GM12878 (cell line): ENCODE measurements around the gene SNRPA1. TPM values are rescaled to one million over a fixed set of nuclear protein-coding genes. Genes with fewer than 3 reads are reported as not detected.

Source experiments
- BCL11A ChIP-seq: IDR thresholded peaks from 2 replicates; pipeline ENCODE4 v1.6.1; 2011; ENCODE audit warnings: low read depth, low read length
- BCLAF1 ChIP-seq: fragments of 450-650 bp; IDR thresholded peaks from 2 replicates; pipeline ENCODE4 v1.6.1; 2017; ENCODE audit warnings: antibody characterized with exemption, mild to moderate bottlenecking, moderate library complexity
- CREB1 ChIP-seq: IDR thresholded peaks from 2 replicates; pipeline ENCODE4 v1.6.1; 2012; ENCODE audit warnings: low read depth, mild to moderate bottlenecking, inconsistent platforms
- E2F4 ChIP-seq: IDR thresholded peaks from 2 replicates; pipeline ENCODE4 v1.6.1; 2012; ENCODE audit warnings: low read depth, low read length, improper control_type of control experiment
- EGR1 ChIP-seq, 2 experiments: IDR thresholded peaks; 1 replicate in 1 of 2; 2 replicates in 1 of 2; pipeline ENCODE4 v1.6.1; 2011 to 2012; ENCODE audit warnings: low read depth in 2 of 2, low read length in 2 of 2, borderline replicate concordance in 1 of 2, mild to moderate bottlenecking in 1 of 2, moderate library complexity in 1 of 2
- EZH2 ChIP-seq: IDR thresholded peaks from 2 replicates; pipeline ENCODE4 v1.6.1; 2012; ENCODE audit warnings: low read depth, mild to moderate bottlenecking, control low read depth, inconsistent platforms, low read length, borderline replicate concordance; ENCODE audit not compliant: control insufficient read depth
- GABPA ChIP-seq: IDR thresholded peaks from 2 replicates; pipeline ENCODE4 v1.6.1; 2014; ENCODE audit warnings: antibody characterized with exemption, low read depth, mild to moderate bottlenecking, inconsistent platforms
- MXI1 ChIP-seq: fragments of 150-350 bp; IDR thresholded peaks from 2 replicates; pipeline ENCODE4 v1.6.1; 2011; ENCODE audit warnings: low read depth, mild to moderate bottlenecking, inconsistent platforms, low read length, improper control_type of control experiment
- NR2C1 ChIP-seq: fragments of 450-650 bp; IDR thresholded peaks from 2 replicates; pipeline ENCODE4 v1.6.1; 2017; ENCODE audit warnings: antibody characterized with exemption, mild to moderate bottlenecking, moderate library complexity
- RFX5 ChIP-seq: IDR thresholded peaks from 2 replicates; pipeline ENCODE4 v1.6.1; 2011; ENCODE audit warnings: low read depth, low read length, improper control_type of control experiment
- STAT1 ChIP-seq: fragments of 450-650 bp; conservative IDR thresholded peaks from 2 replicates; pipeline ENCODE4 v1.6.1; 2014; ENCODE audit warnings: antibody characterized with exemption, mild to moderate bottlenecking
- SUPT20H ChIP-seq: IDR thresholded peaks from 2 replicates; pipeline ENCODE4 v1.6.1; 2011; ENCODE audit warnings: low read depth, mild to moderate bottlenecking, low read length, moderate library complexity, borderline replicate concordance; ENCODE audit not compliant: control insufficient read depth
- YY1 ChIP-seq: IDR thresholded peaks from 2 replicates; pipeline ENCODE4 v1.6.1; 2011; ENCODE audit warnings: low read depth, mild to moderate bottlenecking, low read length
- ZBTB40 ChIP-seq: fragments of 450-650 bp; IDR thresholded peaks from 2 replicates; pipeline ENCODE4 v1.6.1; 2016; ENCODE audit warnings: mild to moderate bottlenecking, moderate library complexity, borderline replicate concordance
- ZNF384 ChIP-seq: IDR thresholded peaks from 2 replicates; pipeline ENCODE4 v1.6.1; 2012; ENCODE audit warnings: low read depth, mild to moderate bottlenecking, low read length, improper control_type of control experiment, borderline replicate concordance
- ZNF592 ChIP-seq: fragments of 450-650 bp; IDR thresholded peaks from 2 replicates; pipeline ENCODE4 v1.6.1; 2017; ENCODE audit warnings: mild to moderate bottlenecking, moderate library complexity
- polyA plus RNA-seq, 11 experiments: library from polyadenylated mRNA; depleted of rRNA in 4 of 11; unstranded in 6 of 11; stranded (reverse) in 5 of 11; fragments of >200 nt; fragmentation: Nextera tagmentation in 4 of 11; fragmentation: Illumina TruSeq in 1 of 11; extraction: Ambion mirVana in 4 of 11; extraction: Trizol in 1 of 11; gene quantifications; 1 replicate in 1 of 11; 2 replicates in 10 of 11; pipeline versions ENCODE4 v1.2.1 to v1.2.3, GENCODE V29; 2011 to 2016; ENCODE audit warnings: inconsistent platforms in 2 of 11, missing spikeins in 2 of 11, low read depth in 1 of 11
- total RNA-seq, 4 experiments: library from RNA; depleted of rRNA in 3 of 4; stranded (reverse); fragments of >200 nt in 3 of 4; fragmentation: Illumina TruSeq in 1 of 4; extraction: Trizol in 1 of 4; gene quantifications; 2 replicates each; pipeline versions ENCODE4 v1.2.1 to v1.2.3, GENCODE V29; 2013 to 2021

Gene SNRPA1
- total and polyA plus RNA-seq, 10 of the 15 experiments (the other 5 are each of a cell fraction or from before 2014, with no cell fraction given), result 59.9 to 267 (median 161) TPM

- TF ChIP-seq BCLAF1, result no peak
- TF ChIP-seq ZBTB40, result no peak
- no peak for TF ChIP-seq BCL11A
- peak; percentile 47; the same call in 1 of the 2 replicates for TF ChIP-seq NR2C1
- TF ChIP-seq SUPT20H, result no peak
- peak; percentile 85 for TF ChIP-seq MXI1
- peak; percentile 81; the same call in 1 of the 2 replicates for TF ChIP-seq YY1
- no peak for TF ChIP-seq EZH2
- TF ChIP-seq ZNF592, result peak; percentile 58; the same call in 1 of the 2 replicates
- no peak for TF ChIP-seq GABPA
- TF ChIP-seq E2F4, result no peak
- peak; percentile 87 for TF ChIP-seq RFX5
- peak; percentile 86 for TF ChIP-seq CREB1
- TF ChIP-seq EGR1 (IDR thresholded peaks at IDR 0.05; ENCODE audit: borderline replicate concordance in 1 of 2, low read depth in 2 of 2, low read length in 2 of 2), result no peak
- no peak for TF ChIP-seq ZNF384
- 0 out of 2 replicates have a peak, but pooled peaks have one; percentile 73 for TF ChIP-seq STAT1
These were observed 17.8 kb downstream of the SNRPA1 start, which contains the start of gene SELENOS (continued) for GRCh38 chr15:101277038-101277822.
